MV-4-11 (cell line): ENCODE results near the gene TGOLN2.
A peak's percentile ranks its signal among the peaks of the same experiment; 100 is the strongest.
"Not testable (repeated sequence)": the region's sequence is repeated elsewhere in the genome, so short reads cannot be mapped to it uniquely, and the experiment has no call there.

Source experiments
- DNase-seq: peaks from one replicate; lab custom pipeline; 2025; lab: John Stamatoyannopoulos, UW

The TGOLN2 gene

GRCh38 chr2:85340034-85340892, 12.5 kb upstream of the TGOLN2 start:
- no peak for DNase-seq

- no peak for DNase-seq
These were observed 7.1 kb upstream of the TGOLN2 start for GRCh38 chr2:85334928-85335327.

- DNase-seq: not testable (repeated sequence)
These were observed 6.1 kb upstream of the TGOLN2 start for GRCh38 chr2:85333877-85334276.

GRCh38 chr2:85330839-85331636, 3.2 kb upstream of the TGOLN2 start:
- DNase-seq: no peak

GRCh38 chr2:85329701-85330100, 1.9 kb upstream of the TGOLN2 start:
- not testable (repeated sequence) for DNase-seq

GRCh38 chr2:85329181-85329651, 1.4 kb upstream of the TGOLN2 start:
- no peak for DNase-seq

- peak; percentile 19 for DNase-seq
These were observed 498 bp downstream of the TGOLN2 start for GRCh38 chr2:85327160-85327821.

- peak; percentile 82 for DNase-seq
These were observed 1.2 kb downstream of the TGOLN2 start for GRCh38 chr2:85326406-85327159.

- DNase-seq: no peak
These were observed 2.4 kb downstream of the TGOLN2 start for GRCh38 chr2:85325466-85325811.

- peak; percentile 57 for DNase-seq
These were observed 2.9 kb downstream of the TGOLN2 start for GRCh38 chr2:85324639-85325465.

- DNase-seq: not testable (repeated sequence)
These were observed 3.8 kb downstream of the TGOLN2 start for GRCh38 chr2:85323988-85324367.

GRCh38 chr2:85323351-85323987, 4.3 kb downstream of the TGOLN2 start:
- DNase-seq: no peak

GRCh38 chr2:85319796-85320195, 8.0 kb downstream of the TGOLN2 start:
- no peak for DNase-seq

GRCh38 chr2:85318222-85319074, 9.3 kb downstream of the TGOLN2 start:
- peak; percentile 61 for DNase-seq

- DNase-seq: not testable (repeated sequence)
These were observed 11.9 kb downstream of the TGOLN2 start for GRCh38 chr2:85315921-85316320.

- no peak for DNase-seq
These were observed 12.9 kb downstream of the TGOLN2 start for GRCh38 chr2:85314884-85315242.

GRCh38 chr2:85312404-85312803, 15.4 kb downstream of the TGOLN2 start:
- DNase-seq: no peak

GRCh38 chr2:85310330-85310729, 17.5 kb downstream of the TGOLN2 start:
- DNase-seq: no peak

- DNase-seq: no peak
These were observed 18.0 kb downstream of the TGOLN2 start for GRCh38 chr2:85309699-85310321.
